GM12878 (cell line): Measurements from ENCODE around the gene TNFRSF11A. TPM values are rescaled to one million over a fixed set of nuclear protein-coding genes. Genes with fewer than 3 reads are reported as not detected.

Source experiments
- ATAC-seq: fragments of 200-7000 bp; cut with Tn5 transposase; 3 replicates; pipeline ENCODE4 v1.9.1; 2020; ENCODE audit warnings: mild to moderate bottlenecking, moderate library complexity
- BruUV-seq: library from RNA; stranded (reverse); fragments of 400-500 nt; replicated peaks from 2 replicates; lab custom pipeline; 2021; lab: Mats Ljungman, UMichigan
- CTCF ChIA-PET: fragments of 300-600 bp; sonication (Branson Sonifier 250); formaldehyde crosslinking; extraction: SDS; loops from one replicate; lab custom pipeline; 2021; ENCODE audit warnings: inconsistent platforms; lab: Yijun Ruan, JAX
- POLR2A ChIA-PET: fragments of 350-600 bp; formaldehyde crosslinking; extraction: SDS; loops from one replicate; lab custom pipeline; 2021; ENCODE audit warnings: inconsistent platforms; lab: Charles Lee
- RAD21 ChIA-PET: fragments of 300-600 bp; sonication (Branson Sonifier 250); formaldehyde crosslinking; loops from one replicate; lab custom pipeline; 2023; ENCODE audit warnings: antibody characterized with exemption; ENCODE audit not compliant: unreplicated experiment; lab: Charles Lee
- SMC1A ChIA-PET: fragments of 300-600 bp; sonication (Branson Sonifier 250); formaldehyde crosslinking; loops from one replicate; lab custom pipeline; 2023; ENCODE audit not compliant: unreplicated experiment, uncharacterized antibody; lab: Charles Lee
- DNase-seq: peaks from one replicate; pipeline ENCODE4 v3.0.0-alpha.2; 2011; ENCODE audit warnings: low read depth, low spot score
- FAIRE-seq: peaks from 3 replicates; lab custom pipeline; 2011; peaks lifted over from hg19 to GRCh38; lab: Jason Lieb, UNC
- H2AFZ ChIP-seq: 2 replicates; pipeline ENCODE4 v1.6.0; 2011; ENCODE audit warnings: low read depth, low read length, control low read depth; ENCODE audit not compliant: control insufficient read depth
- H3K27ac ChIP-seq: 2 replicates; pipeline ENCODE4 v1.5.1; 2011; ENCODE audit warnings: control low read depth; ENCODE audit not compliant: control insufficient read depth, insufficient read depth
- H3K27me3 ChIP-seq, 2 experiments: replicated peaks in 1 of 2; 2 replicates each; pipeline versions ENCODE4 v1.6.0 to v1.6.1; 2011; ENCODE audit warnings: low read length in 1 of 2; ENCODE audit not compliant: control insufficient read depth in 2 of 2, insufficient read depth in 2 of 2
- H3K36me3 ChIP-seq, 2 experiments: 2 replicates each; pipeline ENCODE4 v1.5.1; 2011; ENCODE audit warnings: low read length in 1 of 2; ENCODE audit not compliant: control insufficient read depth in 2 of 2, insufficient read depth in 2 of 2
- H3K4me1 ChIP-seq: 2 replicates; pipeline ENCODE4 v1.6.1; 2011; ENCODE audit warnings: mild to moderate bottlenecking, low read length, moderate library complexity, mixed read lengths; ENCODE audit not compliant: control insufficient read depth, insufficient read depth
- H3K4me2 ChIP-seq: 2 replicates; pipeline ENCODE4 v1.6.0; 2011; ENCODE audit warnings: control low read depth; ENCODE audit not compliant: control insufficient read depth, insufficient read depth
- H3K4me3 ChIP-seq: fragments of 200-600 bp; sonication (generic); 2 replicates; pipeline ENCODE4 v1.5.1; 2016
- H3K79me2 ChIP-seq: 2 replicates; pipeline ENCODE4 v1.6.0; 2011; ENCODE audit warnings: low read length; ENCODE audit not compliant: control insufficient read depth, insufficient read depth
- H3K9ac ChIP-seq: 2 replicates; pipeline ENCODE4 v1.8.0; 2011; ENCODE audit warnings: low read length, control low read depth, mixed read lengths; ENCODE audit not compliant: control insufficient read depth, insufficient read depth
- H3K9me3 ChIP-seq: replicated peaks from 3 replicates; pipeline ENCODE4 v1.5.1; 2011; ENCODE audit warnings: mild to moderate bottlenecking, low read length; ENCODE audit not compliant: control insufficient read depth, insufficient read depth
- H4K20me1 ChIP-seq: 2 replicates; pipeline ENCODE4 v1.6.0; 2011; ENCODE audit not compliant: control insufficient read depth, insufficient read depth
- CEBPB ChIP-seq, 2 experiments: fragments of 150-350 bp in 1 of 2; IDR thresholded peaks; 2 replicates each; pipeline ENCODE4 v1.6.1; 2012 to 2014; ENCODE audit warnings: low read depth in 2 of 2, low read length in 2 of 2, borderline replicate concordance in 1 of 2, inconsistent platforms in 1 of 2
- ETV6 ChIP-seq, 2 experiments: fragments of 450-650 bp in 1 of 2; IDR thresholded peaks in 1 of 2; conservative IDR thresholded peaks in 1 of 2; 2 replicates each; pipeline ENCODE4 v1.6.1; 2014; ENCODE audit warnings: antibody characterized with exemption in 1 of 2, borderline replicate concordance in 1 of 2, low read depth in 1 of 2, mild to moderate bottlenecking in 1 of 2, moderate library complexity in 1 of 2
- HDAC6 ChIP-seq: fragments of 200-600 bp; sonication (generic); IDR thresholded peaks from one replicate; pipeline ENCODE4 v1.8.0; 2017; ENCODE audit warnings: antibody characterized with exemption; ENCODE audit not compliant: unreplicated experiment
- IKZF1 ChIP-seq: fragments of 450-650 bp; conservative IDR thresholded peaks from 2 replicates; pipeline ENCODE4 v1.6.1; 2017; ENCODE audit warnings: antibody characterized with exemption, mild to moderate bottlenecking
- KAT2A ChIP-seq: conservative IDR thresholded peaks from 2 replicates; pipeline ENCODE4 v1.6.1; 2011; ENCODE audit warnings: low read depth, low read length; ENCODE audit not compliant: control insufficient read depth
- NFXL1 ChIP-seq: fragments of 450-650 bp; IDR thresholded peaks from 2 replicates; pipeline ENCODE4 v1.6.1; 2017; ENCODE audit warnings: antibody characterized with exemption, mild to moderate bottlenecking, borderline replicate concordance
- NR2C2 ChIP-seq: IDR thresholded peaks from 2 replicates; pipeline ENCODE4 v1.6.1; 2011; ENCODE audit warnings: borderline replicate concordance, low read depth; ENCODE audit not compliant: control insufficient read depth, insufficient read length
- PAX8 ChIP-seq: fragments of 450-650 bp; IDR thresholded peaks from 2 replicates; pipeline ENCODE4 v1.6.1; 2017; ENCODE audit warnings: mild to moderate bottlenecking, moderate library complexity
- POU2F2 ChIP-seq: IDR thresholded peaks from 3 replicates; pipeline ENCODE4 v1.6.1; 2011; ENCODE audit warnings: low read depth, mild to moderate bottlenecking, low read length, borderline replicate concordance
- SMC3 ChIP-seq: IDR thresholded peaks from 2 replicates; pipeline ENCODE4 v1.6.1; 2011; ENCODE audit warnings: low read length, improper control_type of control experiment, borderline replicate concordance
- TBL1XR1 ChIP-seq: IDR thresholded peaks from 2 replicates; pipeline ENCODE4 v1.6.1; 2012; ENCODE audit warnings: low read depth, low read length, improper control_type of control experiment
- YBX1 ChIP-seq: fragments of 450-650 bp; IDR thresholded peaks from 2 replicates; pipeline ENCODE4 v1.6.1; 2016; ENCODE audit warnings: antibody characterized with exemption
- WGBS: methylation state at CpG from one replicate; pipeline ENCODE4 v1.1.6; 2016; ENCODE audit warnings: low lambda C conversion rate; ENCODE audit not compliant: insufficient replicate concordance, insufficient coverage; ENCODE audit errors: missing lambda C conversion rate; 5-methylcytosine and 5-hydroxymethylcytosine counted together
- in situ Hi-C: fragments of 300-500 bp; cut with MboI; formaldehyde crosslinking; loops from 9 replicates; pipeline ENCODE4 v1.14.3; 2018; ENCODE audit warnings: mixed read lengths
- intact Hi-C: fragments of 100-400 bp; cut with micrococcal nuclease; formaldehyde crosslinking; loops from one replicate; pipeline ENCODE4 v1.14.2; 2022; ENCODE audit not compliant: unreplicated experiment
- polyA plus RNA-seq, 11 experiments: library from polyadenylated mRNA; depleted of rRNA in 4 of 11; unstranded in 6 of 11; stranded (reverse) in 5 of 11; fragments of >200 nt; fragmentation: Nextera tagmentation in 4 of 11; fragmentation: Illumina TruSeq in 1 of 11; extraction: Ambion mirVana in 4 of 11; extraction: Trizol in 1 of 11; gene quantifications; 1 replicate in 1 of 11; 2 replicates in 10 of 11; pipeline versions ENCODE4 v1.2.1 to v1.2.3, GENCODE V29; 2011 to 2016; ENCODE audit warnings: inconsistent platforms in 2 of 11, missing spikeins in 2 of 11, low read depth in 1 of 11
- total RNA-seq, 4 experiments: library from RNA; depleted of rRNA in 3 of 4; stranded (reverse); fragments of >200 nt in 3 of 4; fragmentation: Illumina TruSeq in 1 of 4; extraction: Trizol in 1 of 4; gene quantifications; 2 replicates each; pipeline versions ENCODE4 v1.2.1 to v1.2.3, GENCODE V29; 2013 to 2021
- TF ChIP-seq, protein P1 (sequence below): IDR thresholded peaks from 2 replicates; pipeline ENCODE4 v1.6.1; 2012; ENCODE audit warnings: mild to moderate bottlenecking, low read depth, low read length
- TF ChIP-seq, protein P2 (sequence below): IDR thresholded peaks from 2 replicates; pipeline ENCODE4 v1.6.1; 2012; ENCODE audit warnings: low read length, inconsistent platforms
- TF ChIP-seq, protein P3 (sequence below): fragments of 450-650 bp; conservative IDR thresholded peaks from 2 replicates; pipeline ENCODE4 v1.6.1; 2017; ENCODE audit warnings: mild to moderate bottlenecking, moderate library complexity

Gene TNFRSF11A
- total and polyA plus RNA-seq, 10 of the 15 experiments (the other 5 are each of a cell fraction or from before 2014, with no cell fraction given): 0.07 to 4.0 (median 0.23) TPM

DNA sequence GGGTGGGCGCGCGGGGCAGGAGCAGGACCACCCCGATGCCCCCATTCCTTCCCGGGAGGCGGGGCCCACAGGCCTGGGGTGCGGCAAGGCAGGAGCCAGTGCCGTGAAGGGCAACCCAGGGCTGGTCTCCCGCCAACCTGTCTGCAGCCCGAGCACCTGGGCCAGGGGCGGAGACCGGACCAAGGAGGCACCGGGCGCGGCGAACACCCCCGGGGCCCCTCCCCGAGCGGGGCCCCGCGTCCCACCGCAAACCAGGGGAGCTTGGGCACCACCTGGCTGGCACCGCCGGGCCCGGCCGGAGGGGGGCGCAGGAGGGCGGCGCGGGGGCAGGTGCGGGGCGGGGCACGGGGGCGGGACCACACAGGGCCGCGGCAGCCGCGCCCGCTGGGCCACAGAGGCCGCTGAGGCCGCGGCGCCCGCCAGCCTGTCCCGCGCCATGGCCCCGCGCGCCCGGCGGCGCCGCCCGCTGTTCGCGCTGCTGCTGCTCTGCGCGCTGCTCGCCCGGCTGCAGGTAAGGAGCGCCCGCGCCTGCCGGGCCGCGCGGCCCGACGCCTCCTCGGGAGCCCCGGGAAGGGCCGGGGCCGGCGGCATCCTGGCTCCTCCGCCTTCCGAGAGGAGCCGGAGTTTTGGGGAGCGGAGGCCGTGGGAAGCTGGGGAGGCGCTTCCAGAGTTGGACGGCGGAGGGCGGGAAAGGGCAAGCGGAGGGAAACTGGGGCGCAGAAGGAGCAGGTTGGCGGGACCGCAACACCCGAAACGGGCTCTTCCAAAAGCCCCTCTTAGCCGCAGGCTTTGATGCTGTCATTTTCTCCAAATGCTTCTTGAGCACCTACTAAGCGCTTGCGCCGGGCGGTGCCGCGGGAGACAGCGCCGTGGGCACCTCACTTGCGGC is at the start of gene TNFRSF11A (continued):
- TF ChIP-seq, protein P1, sequence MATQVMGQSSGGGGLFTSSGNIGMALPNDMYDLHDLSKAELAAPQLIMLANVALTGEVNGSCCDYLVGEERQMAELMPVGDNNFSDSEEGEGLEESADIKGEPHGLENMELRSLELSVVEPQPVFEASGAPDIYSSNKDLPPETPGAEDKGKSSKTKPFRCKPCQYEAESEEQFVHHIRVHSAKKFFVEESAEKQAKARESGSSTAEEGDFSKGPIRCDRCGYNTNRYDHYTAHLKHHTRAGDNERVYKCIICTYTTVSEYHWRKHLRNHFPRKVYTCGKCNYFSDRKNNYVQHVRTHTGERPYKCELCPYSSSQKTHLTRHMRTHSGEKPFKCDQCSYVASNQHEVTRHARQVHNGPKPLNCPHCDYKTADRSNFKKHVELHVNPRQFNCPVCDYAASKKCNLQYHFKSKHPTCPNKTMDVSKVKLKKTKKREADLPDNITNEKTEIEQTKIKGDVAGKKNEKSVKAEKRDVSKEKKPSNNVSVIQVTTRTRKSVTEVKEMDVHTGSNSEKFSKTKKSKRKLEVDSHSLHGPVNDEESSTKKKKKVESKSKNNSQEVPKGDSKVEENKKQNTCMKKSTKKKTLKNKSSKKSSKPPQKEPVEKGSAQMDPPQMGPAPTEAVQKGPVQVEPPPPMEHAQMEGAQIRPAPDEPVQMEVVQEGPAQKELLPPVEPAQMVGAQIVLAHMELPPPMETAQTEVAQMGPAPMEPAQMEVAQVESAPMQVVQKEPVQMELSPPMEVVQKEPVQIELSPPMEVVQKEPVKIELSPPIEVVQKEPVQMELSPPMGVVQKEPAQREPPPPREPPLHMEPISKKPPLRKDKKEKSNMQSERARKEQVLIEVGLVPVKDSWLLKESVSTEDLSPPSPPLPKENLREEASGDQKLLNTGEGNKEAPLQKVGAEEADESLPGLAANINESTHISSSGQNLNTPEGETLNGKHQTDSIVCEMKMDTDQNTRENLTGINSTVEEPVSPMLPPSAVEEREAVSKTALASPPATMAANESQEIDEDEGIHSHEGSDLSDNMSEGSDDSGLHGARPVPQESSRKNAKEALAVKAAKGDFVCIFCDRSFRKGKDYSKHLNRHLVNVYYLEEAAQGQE: no peak
- TF ChIP-seq POU2F2: no peak
- TF ChIP-seq, all 136 proteins: peak for 15

DNA sequence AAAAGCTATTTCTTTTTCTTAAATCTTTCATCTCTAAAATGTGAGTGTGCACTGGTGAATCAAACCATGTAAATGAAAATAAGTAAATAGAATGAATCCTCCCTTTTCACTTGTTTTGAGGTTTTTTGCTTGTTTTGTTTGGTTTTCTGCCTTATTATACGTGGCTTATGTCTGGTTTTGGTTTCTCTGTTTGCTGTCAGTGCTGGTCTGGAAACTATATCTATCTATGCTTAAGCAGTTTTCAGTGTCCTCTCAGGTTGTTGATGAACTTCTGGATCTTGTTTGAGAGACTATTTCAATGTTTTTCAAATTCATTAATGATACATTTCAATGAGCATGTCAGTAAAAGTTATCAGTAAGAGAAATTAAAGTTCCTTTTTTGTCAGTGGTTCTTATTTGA is 48.1 kb upstream of the TNFRSF11A start:
- H3K9me3 ChIP-seq: no peaks in the 10 kb centered on the region
- H2AFZ ChIP-seq: no peak overlapping the region
- no peaks in the 10 kb centered on the region for H3K79me2 ChIP-seq
- no peak overlapping the region for H3K27ac ChIP-seq
- no peak for ATAC-seq
- no peak for DNase-seq
- no peak overlapping the region for H3K9ac ChIP-seq
- RAD21 ChIA-PET: no interaction called here
- SMC1A ChIA-PET: interaction anchor here (1.3 to 1.4 kb wide), 2 partner anchors 10 to 28 kb away, joined by 4 read pairs; no protein-coding TSS in a partner anchor
- H3K36me3 ChIP-seq: peaks cover 2 to 3% of the 10 kb centered on the region in 2 experiments
- no peak overlapping the region for H3K4me3 ChIP-seq
- intact Hi-C loops (no loop called here), in situ Hi-C loops (no loop called here)
- H3K4me1 ChIP-seq: peaks cover 7% of the 10 kb centered on the region
- WGBS: 33% methylated on average over 1 of the region's 1 CpG
- H4K20me1 ChIP-seq: no peaks in the 10 kb centered on the region
- no TSS peak for BruUV-seq
- POLR2A ChIA-PET: interaction anchor here (0.6 kb wide), 1 partner anchor 275 kb away, joined by 3 read pairs; no protein-coding TSS in a partner anchor
- H3K27me3 ChIP-seq: no peaks in the 10 kb centered on the region
- FAIRE-seq: no peak
- no peak overlapping the region for H3K4me2 ChIP-seq
- CTCF ChIA-PET: no interaction called here
- TF ChIP-seq, protein P2, sequence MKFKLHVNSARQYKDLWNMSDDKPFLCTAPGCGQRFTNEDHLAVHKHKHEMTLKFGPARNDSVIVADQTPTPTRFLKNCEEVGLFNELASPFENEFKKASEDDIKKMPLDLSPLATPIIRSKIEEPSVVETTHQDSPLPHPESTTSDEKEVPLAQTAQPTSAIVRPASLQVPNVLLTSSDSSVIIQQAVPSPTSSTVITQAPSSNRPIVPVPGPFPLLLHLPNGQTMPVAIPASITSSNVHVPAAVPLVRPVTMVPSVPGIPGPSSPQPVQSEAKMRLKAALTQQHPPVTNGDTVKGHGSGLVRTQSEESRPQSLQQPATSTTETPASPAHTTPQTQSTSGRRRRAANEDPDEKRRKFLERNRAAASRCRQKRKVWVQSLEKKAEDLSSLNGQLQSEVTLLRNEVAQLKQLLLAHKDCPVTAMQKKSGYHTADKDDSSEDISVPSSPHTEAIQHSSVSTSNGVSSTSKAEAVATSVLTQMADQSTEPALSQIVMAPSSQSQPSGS: no peak
- TF ChIP-seq NR2C2: no peak
- no peak for TF ChIP-seq TBL1XR1
- no peak for TF ChIP-seq PAX8
- TF ChIP-seq, protein P3, sequence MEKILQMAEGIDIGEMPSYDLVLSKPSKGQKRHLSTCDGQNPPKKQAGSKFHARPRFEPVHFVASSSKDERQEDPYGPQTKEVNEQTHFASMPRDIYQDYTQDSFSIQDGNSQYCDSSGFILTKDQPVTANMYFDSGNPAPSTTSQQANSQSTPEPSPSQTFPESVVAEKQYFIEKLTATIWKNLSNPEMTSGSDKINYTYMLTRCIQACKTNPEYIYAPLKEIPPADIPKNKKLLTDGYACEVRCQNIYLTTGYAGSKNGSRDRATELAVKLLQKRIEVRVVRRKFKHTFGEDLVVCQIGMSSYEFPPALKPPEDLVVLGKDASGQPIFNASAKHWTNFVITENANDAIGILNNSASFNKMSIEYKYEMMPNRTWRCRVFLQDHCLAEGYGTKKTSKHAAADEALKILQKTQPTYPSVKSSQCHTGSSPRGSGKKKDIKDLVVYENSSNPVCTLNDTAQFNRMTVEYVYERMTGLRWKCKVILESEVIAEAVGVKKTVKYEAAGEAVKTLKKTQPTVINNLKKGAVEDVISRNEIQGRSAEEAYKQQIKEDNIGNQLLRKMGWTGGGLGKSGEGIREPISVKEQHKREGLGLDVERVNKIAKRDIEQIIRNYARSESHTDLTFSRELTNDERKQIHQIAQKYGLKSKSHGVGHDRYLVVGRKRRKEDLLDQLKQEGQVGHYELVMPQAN: no peak
- TF ChIP-seq ETV6 (conservative IDR thresholded peaks at IDR 0.05 in 1 of 2, IDR thresholded peaks at IDR 0.05 in 1 of 2; ENCODE audit: borderline replicate concordance in 1 of 2, low read depth in 1 of 2): no peak
- TF ChIP-seq YBX1: no peak
- no peak for TF ChIP-seq HDAC6
- TF ChIP-seq IKZF1: no peak
- no peak for TF ChIP-seq CEBPB (IDR thresholded peaks at IDR 0.05; ENCODE audit: borderline replicate concordance in 1 of 2, low read depth in 2 of 2, low read length in 2 of 2)
- no peak for TF ChIP-seq KAT2A
- TF ChIP-seq SMC3: no peak
- no peak for TF ChIP-seq NFXL1
